Gastrocnemius medialis (tissue), 4 donors: ENCODE results near the gene SEC61A1.

Experiments used
- CTCF ChIP-seq, 5 experiments: fragments of 450-650 bp in 3 of 5; fragments of 200-600 bp in 2 of 5; sonication (generic) in 2 of 5; IDR thresholded peaks in 4 of 5; conservative IDR thresholded peaks in 1 of 5; 1 replicate in 4 of 5; 2 replicates in 1 of 5; pipeline ENCODE4 v1.5.1; 2016 to 2019; ENCODE audit warnings: antibody characterized with exemption in 5 of 5, mild to moderate bottlenecking in 3 of 5, moderate library complexity in 3 of 5
- POLR2A ChIP-seq, 2 donors: fragments of 450-650 bp; IDR thresholded peaks; one replicate each; pipeline ENCODE4 v1.6.1; 2017; ENCODE audit warnings: antibody characterized with exemption in 2 of 2, mild to moderate bottlenecking in 2 of 2, moderate library complexity in 2 of 2

DNA sequence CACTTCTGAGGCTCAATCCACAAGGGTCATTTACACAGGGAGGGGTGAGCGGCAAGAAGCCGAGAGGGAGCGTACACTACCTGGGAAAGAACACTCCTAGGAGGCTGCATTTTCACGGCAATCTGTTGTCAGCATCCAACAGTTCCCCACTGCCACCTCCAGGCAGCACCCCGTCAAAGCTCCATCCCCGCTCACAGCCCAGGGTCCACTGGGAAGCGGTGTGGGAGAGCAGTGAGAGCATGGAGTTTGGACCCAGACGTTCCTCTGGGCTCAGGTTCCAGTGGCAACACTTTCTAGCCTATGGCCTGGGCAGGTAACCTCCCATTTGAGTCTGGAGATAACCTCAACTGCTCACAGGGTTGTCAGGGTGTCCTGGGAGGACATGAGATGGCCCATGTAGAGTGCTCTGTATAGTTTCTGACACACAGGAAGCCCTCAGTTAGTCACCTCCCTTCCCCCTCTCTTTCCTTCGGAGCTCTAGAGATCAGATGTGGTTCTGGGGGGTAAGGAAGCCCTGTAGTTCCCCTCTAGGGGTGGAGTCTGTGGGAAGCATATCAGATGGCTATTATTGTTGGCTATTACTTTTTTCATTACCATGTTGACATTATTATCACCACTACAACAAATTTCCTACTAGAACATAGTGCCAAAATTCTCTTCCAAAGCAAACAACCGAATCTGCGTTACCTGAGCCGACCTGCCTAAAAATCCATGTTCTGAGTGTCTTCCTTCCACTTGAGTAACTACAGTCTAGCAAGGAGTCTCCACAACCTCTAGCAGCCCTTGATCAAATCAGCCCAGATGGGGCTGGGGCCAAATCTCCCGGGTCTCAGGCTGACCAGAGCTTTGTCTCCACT lies 42.3 kb downstream of the SEC61A1 start:
- TF ChIP-seq POLR2A (IDR thresholded peaks at IDR 0.05) (no peak), CTCF (IDR thresholded peaks at IDR 0.05 in 4 of 5, conservative IDR thresholded peaks at IDR 0.05 in 1 of 5) (no peak)
